ENCODE data around the gene ALPK1. TPM values are rescaled to one million over a fixed set of nuclear protein-coding genes. Genes with fewer than 3 reads are reported as not detected.

The ALPK1 gene
- total RNA-seq, 6 experiments from 2014 or later = 5.8 to 9.0 (median 7.8) TPM

GRCh38 chr4:112287258-112287989, 9.7 kb upstream of the ALPK1 start:
- Mint-ChIP-seq H3K36me3 (ENCODE audit: low read depth) (no peaks in the 10 kb centered on the region), H3K27me3 (ENCODE audit: insufficient read depth) (peaks cover 2% of the 10 kb centered on the region), H3K4me3 (no peak overlapping the region), H3K27ac (no peak overlapping the region), H3K4me1 (ENCODE audit: low read depth) (peaks cover 31% of the 10 kb centered on the region), H3K9me3 (no peaks in the 10 kb centered on the region)
- no peak for DNase-seq
- no peak for TF ChIP-seq CTCF (IDR thresholded peaks at IDR 0.05)

GRCh38 chr4:112288455-112288854, 8.7 kb upstream of the ALPK1 start:
- H3K9me3 Mint-ChIP-seq = no peaks in the 10 kb centered on the region
- H3K36me3 Mint-ChIP-seq (ENCODE audit: low read depth) = no peaks in the 10 kb centered on the region
- TF ChIP-seq CTCF (IDR thresholded peaks at IDR 0.05) = no peak
- no peak overlapping the region for H3K4me3 Mint-ChIP-seq
- DNase-seq = no peak
- peaks cover 22% of the 10 kb centered on the region for H3K4me1 Mint-ChIP-seq (ENCODE audit: low read depth)
- peaks cover 2% of the 10 kb centered on the region for H3K27me3 Mint-ChIP-seq (ENCODE audit: insufficient read depth)
- H3K27ac Mint-ChIP-seq = no peak overlapping the region

GRCh38 chr4:112289407-112290253, 7.5 kb upstream of the ALPK1 start:
- H3K27me3 Mint-ChIP-seq (ENCODE audit: insufficient read depth) = no peaks in the 10 kb centered on the region; the same call in 1 of the 2 replicates
- H3K4me3 Mint-ChIP-seq = no peak overlapping the region
- TF ChIP-seq CTCF (IDR thresholded peaks at IDR 0.05) = no peak
- DNase-seq = no peak
- no peaks in the 10 kb centered on the region for H3K36me3 Mint-ChIP-seq (ENCODE audit: low read depth)
- no peak overlapping the region for H3K27ac Mint-ChIP-seq
- H3K9me3 Mint-ChIP-seq = no peaks in the 10 kb centered on the region
- peaks cover 10% of the 10 kb centered on the region for H3K4me1 Mint-ChIP-seq (ENCODE audit: low read depth)

GRCh38 chr4:112290341-112290740, 6.8 kb upstream of the ALPK1 start:
- no peak for DNase-seq
- Mint-ChIP-seq H3K4me3 (no peak overlapping the region), H3K9me3 (no peaks in the 10 kb centered on the region), H3K27me3 (ENCODE audit: insufficient read depth) (no peaks in the 10 kb centered on the region), H3K27ac (no peak overlapping the region), H3K36me3 (ENCODE audit: low read depth) (no peaks in the 10 kb centered on the region), H3K4me1 (ENCODE audit: low read depth) (peaks cover 7% of the 10 kb centered on the region; the same call in 1 of the 2 replicates)
- no peak for TF ChIP-seq CTCF (IDR thresholded peaks at IDR 0.05)

GRCh38 chr4:112299721-112300120, 2.6 kb downstream of the ALPK1 start:
- no peak overlapping the region for H3K27ac Mint-ChIP-seq
- H3K4me3 Mint-ChIP-seq = no peak overlapping the region
- DNase-seq = no peak
- no peaks in the 10 kb centered on the region for H3K27me3 Mint-ChIP-seq (ENCODE audit: insufficient read depth)
- H3K9me3 Mint-ChIP-seq = no peaks in the 10 kb centered on the region
- no peaks in the 10 kb centered on the region for H3K36me3 Mint-ChIP-seq (ENCODE audit: low read depth)
- H3K4me1 Mint-ChIP-seq (ENCODE audit: low read depth) = peaks cover 28% of the 10 kb centered on the region
- TF ChIP-seq CTCF (IDR thresholded peaks at IDR 0.05) = no peak

Measured in HFFc6 (cell line).